K562 (cell line): Measurements from ENCODE around the gene SAMD4A. TPM values are rescaled to one million over a fixed set of nuclear protein-coding genes. Genes with fewer than 3 reads are reported as not detected.

ENCODE experiments used
- ATAC-seq: fragments of 200-7000 bp; cut with Tn5 transposase; 3 replicates; pipeline ENCODE4 v1.9.1; 2020; ENCODE audit warnings: moderate library complexity
- BruUV-seq: library from RNA; stranded (reverse); fragments of 400-500 nt; replicated peaks from 2 replicates; lab custom pipeline; 2021; lab: Mats Ljungman, UMichigan
- CTCF ChIA-PET: fragments of 300-600 bp; formaldehyde crosslinking; extraction: SDS; loops from one replicate; lab custom pipeline; 2021; ENCODE audit warnings: low intra/inter-chr PET ratio; lab: Yijun Ruan, JAX
- POLR2A ChIA-PET: fragments of 300-600, 350-650 bp; sonication (Branson Sonifier 250); formaldehyde crosslinking; extraction: SDS; loops from one replicate; lab custom pipeline; 2021; ENCODE audit warnings: antibody characterized with exemption, inconsistent platforms; lab: Yijun Ruan, JAX
- DNase-seq, 4 experiments: peaks; one replicate each; pipeline versions ENCODE4 v3.0.0 to v3.0.0-alpha.2; 2011 to 2018; ENCODE audit warnings: low spot score in 3 of 4, mixed read lengths in 3 of 4; ENCODE audit errors: extremely low read depth in 1 of 4
- FAIRE-seq: peaks from 2 replicates; lab custom pipeline; 2011; peaks lifted over from hg19 to GRCh38; lab: Jason Lieb, UNC
- H2AFZ ChIP-seq: 2 replicates; pipeline ENCODE4 v1.6.0; 2011; ENCODE audit warnings: low read depth, low read length, control low read depth, inconsistent platforms
- H3K27ac ChIP-seq: fragments of 200-600 bp; 3 replicates; pipeline ENCODE4 v1.8.0; 2011; ENCODE audit warnings: low read depth, mild to moderate bottlenecking, control low read depth, inconsistent platforms, low read length, moderate library complexity, mixed read lengths; ENCODE audit errors: extremely low read depth
- H3K27me3 ChIP-seq, 2 experiments: fragments of 300-600 bp in 1 of 2; 2 replicates in 1 of 2; 3 replicates in 1 of 2; pipeline versions ENCODE4 v1.6.0 to v1.8.0; 2011; ENCODE audit warnings: inconsistent platforms in 2 of 2, low read length in 2 of 2, mild to moderate bottlenecking in 1 of 2, mixed read lengths in 1 of 2, moderate library complexity in 1 of 2; ENCODE audit not compliant: control insufficient read depth in 2 of 2, insufficient read depth in 2 of 2
- H3K36me3 ChIP-seq: fragments of 300-600 bp; 3 replicates; pipeline ENCODE4 v1.8.0; 2011; ENCODE audit warnings: mild to moderate bottlenecking, low read length, inconsistent platforms; ENCODE audit not compliant: control insufficient read depth, insufficient read depth
- H3K4me1 ChIP-seq, 2 experiments: fragments of 200-600 bp in 1 of 2; replicated peaks in 1 of 2; 2 replicates in 1 of 2; 3 replicates in 1 of 2; pipeline versions ENCODE4 v1.5.1 to v1.8.0; 2011; ENCODE audit warnings: inconsistent platforms in 2 of 2, low read length in 2 of 2, mild to moderate bottlenecking in 1 of 2, mixed read lengths in 1 of 2, moderate library complexity in 1 of 2; ENCODE audit not compliant: control insufficient read depth in 2 of 2, insufficient read depth in 2 of 2
- H3K4me2 ChIP-seq: 2 replicates; pipeline ENCODE4 v1.6.1; 2011; ENCODE audit warnings: low read length, control low read depth, inconsistent platforms, mixed read lengths; ENCODE audit not compliant: insufficient read depth
- H3K4me3 ChIP-seq: fragments of 200-600 bp; sonication (generic), shearing (Covaris generic); 2 replicates; pipeline ENCODE4 v1.5.1; 2016; ENCODE audit warnings: control low read depth, inconsistent platforms
- H3K79me2 ChIP-seq: fragments of 200-600 bp; 3 replicates; pipeline ENCODE4 v1.8.0; 2011; ENCODE audit warnings: low read length, inconsistent platforms; ENCODE audit not compliant: control insufficient read depth, insufficient read depth
- H3K9ac ChIP-seq, 2 experiments: 2 replicates each; pipeline versions ENCODE4 v1.6.0 to v1.6.1; 2011; ENCODE audit warnings: low read depth in 2 of 2, low read length in 2 of 2, control low read depth in 1 of 2, inconsistent platforms in 1 of 2, mild to moderate bottlenecking in 1 of 2, mixed read lengths in 1 of 2; ENCODE audit not compliant: insufficient read depth in 1 of 2
- H3K9me1 ChIP-seq: one replicate; pipeline ENCODE4 v1.6.0; 2011; ENCODE audit warnings: inconsistent platforms, mild to moderate bottlenecking, low read length, moderate library complexity; ENCODE audit not compliant: control insufficient read depth, insufficient read depth
- H3K9me3 ChIP-seq: replicated peaks from 2 replicates; pipeline ENCODE4 v1.5.1; 2011; ENCODE audit warnings: low read depth, low read length, inconsistent platforms; ENCODE audit not compliant: control insufficient read depth, insufficient read depth
- H4K20me1 ChIP-seq: replicated peaks from 2 replicates; pipeline ENCODE4 v1.6.1; 2011; ENCODE audit warnings: low read length, inconsistent platforms, mixed read lengths; ENCODE audit not compliant: control insufficient read depth, insufficient read depth
- EP300 ChIP-seq: IDR thresholded peaks from 2 replicates; pipeline ENCODE4 v1.6.1; 2012; ENCODE audit warnings: low read length, improper control_type of control experiment
- HCFC1 ChIP-seq: IDR thresholded peaks from 2 replicates; pipeline ENCODE4 v1.6.1; 2012; ENCODE audit warnings: low read depth, low read length, improper control_type of control experiment
- HMBOX1 ChIP-seq: sonication (generic); IDR thresholded peaks from 2 replicates; pipeline ENCODE4 v1.6.1; 2016
- PCBP2 ChIP-seq: fragments of 200-400 bp; formaldehyde crosslinking; IDR thresholded peaks from 2 replicates; pipeline ENCODE4 v1.6.1; 2018; ENCODE audit warnings: low read length, low read depth, mild to moderate bottlenecking, moderate library complexity; ENCODE audit not compliant: poor library complexity, severe bottlenecking
- RAD51 ChIP-seq: fragments of 450-650 bp; IDR thresholded peaks from 2 replicates; pipeline ENCODE4 v1.7.1; 2016; ENCODE audit warnings: low read depth, mild to moderate bottlenecking, borderline replicate concordance
- SRSF3 ChIP-seq: fragments of 200-400 bp; formaldehyde crosslinking; IDR thresholded peaks from 2 replicates; pipeline ENCODE4 v1.6.1; 2016; ENCODE audit warnings: mild to moderate bottlenecking, low read length, moderate library complexity; ENCODE audit not compliant: insufficient read depth
- TCF7 ChIP-seq: sonication (generic); IDR thresholded peaks from 2 replicates; pipeline ENCODE4 v1.6.1; 2016; ENCODE audit warnings: antibody characterized with exemption, borderline replicate concordance
- ZBTB7A ChIP-seq: IDR thresholded peaks from 2 replicates; pipeline ENCODE4 v1.6.1; 2011; ENCODE audit warnings: low read depth, mild to moderate bottlenecking, low read length, moderate library complexity, borderline replicate concordance; ENCODE audit not compliant: control insufficient read depth
- ZNF134 ChIP-seq: fragments of 250-450 bp; sonication (Bioruptor Pico); conservative IDR thresholded peaks from 2 replicates; pipeline ENCODE4 v1.4.0; 2020
- WGBS: fragments of 100-300 bp; shearing (Covaris generic); methylation state at CpG from one replicate; pipeline ENCODE4 v1.1.6; 2016; ENCODE audit warnings: low coverage, mixed read lengths; ENCODE audit not compliant: insufficient coverage; ENCODE audit errors: missing lambda C conversion rate; 5-methylcytosine and 5-hydroxymethylcytosine counted together
- in situ Hi-C: fragments of 300-500 bp; cut with MboI; formaldehyde crosslinking; loops from 4 replicates; pipeline ENCODE4 v1.15.0; 2018; ENCODE audit warnings: inconsistent platforms, mixed read lengths
- intact Hi-C: fragments of 100-400 bp; cut with micrococcal nuclease; formaldehyde crosslinking; loops from 2 replicates; pipeline ENCODE4 v1.14.2; 2022
- polyA plus RNA-seq, 8 experiments: library from polyadenylated mRNA; depleted of rRNA in 4 of 8; stranded (reverse) in 5 of 8; unstranded in 3 of 8; fragments of >200 nt; fragmentation: Nextera tagmentation in 2 of 8; fragmentation: Illumina TruSeq in 1 of 8; extraction: Ambion mirVana in 2 of 8; extraction: Trizol in 1 of 8; gene quantifications; 2 replicates each; pipeline versions ENCODE4 v1.2.1 to v1.2.3, GENCODE V29; 2011 to 2014; ENCODE audit warnings: inconsistent platforms in 1 of 8, missing spikeins in 1 of 8
- total RNA-seq, 7 experiments: library from RNA; depleted of rRNA in 6 of 7; stranded (reverse); fragments of >200 nt in 6 of 7; fragmentation: Illumina TruSeq in 2 of 7; extraction: Trizol in 2 of 7; gene quantifications; 2 replicates each; pipeline versions ENCODE4 v1.2.1 to v1.2.3, GENCODE V29; 2011 to 2021; ENCODE audit warnings: low replicate concordance in 1 of 7

The SAMD4A gene
- total and polyA plus RNA-seq, 9 of the 15 experiments (the other 6 are each of a cell fraction or from before 2014, with no cell fraction given) = 0.66 to 6.8 (median 3.3) TPM

GRCh38 chr14:54625112-54625511, 58.2 kb downstream of the SAMD4A start:
- H3K4me1 ChIP-seq = peaks cover 3 to 9% of the 10 kb centered on the region in 2 experiments; a peak in 4 of 5 replicates
- no peaks in the 10 kb centered on the region for H3K36me3 ChIP-seq
- no peaks in the 10 kb centered on the region for H3K9me3 ChIP-seq
- no peaks in the 10 kb centered on the region for H4K20me1 ChIP-seq
- ChIA-PET POLR2A (no interaction called here), CTCF (no interaction called here)
- no peak overlapping the region for H3K4me3 ChIP-seq
- no peaks in the 10 kb centered on the region for H3K9me1 ChIP-seq
- TF ChIP-seq RAD51 = no peak
- FAIRE-seq (no peak), ATAC-seq (no peak), DNase-seq (no peak)
- no peak overlapping the region for H3K4me2 ChIP-seq
- H2AFZ ChIP-seq = no peak overlapping the region
- no peaks in the 10 kb centered on the region; the same call in 1 of the 3 replicates for H3K79me2 ChIP-seq
- in situ Hi-C loops (no loop called here), intact Hi-C loops (no loop called here)
- no TSS peak for BruUV-seq
- WGBS = 68% methylated on average over 5 of the region's 5 CpGs
- H3K27ac ChIP-seq = no peak overlapping the region
- no peaks in the 10 kb centered on the region for H3K27me3 ChIP-seq
- H3K9ac ChIP-seq = no peak overlapping the region

DNA sequence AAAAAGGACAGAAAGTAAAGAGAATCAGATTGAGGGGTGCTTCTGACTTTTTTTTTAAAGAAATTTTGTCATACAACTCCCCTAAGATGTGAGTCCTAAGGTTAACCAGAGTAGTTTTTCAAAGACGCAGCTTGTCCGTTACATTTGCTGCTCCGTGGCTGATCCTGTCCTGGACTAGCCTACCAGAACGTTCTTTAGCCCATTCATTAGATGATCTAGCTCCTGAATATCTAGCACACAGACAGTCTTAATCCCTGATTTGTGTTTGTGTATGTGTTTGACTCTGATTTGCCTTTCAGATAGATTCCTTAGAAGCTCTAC, 60.3 kb downstream of the SAMD4A start:
- no peak overlapping the region for H3K27ac ChIP-seq
- ChIA-PET CTCF (no interaction called here), POLR2A (interaction anchor here (0.9 kb wide), 1 partner anchor 90 kb away, joined by 3 read pairs; no protein-coding TSS in a partner anchor)
- no peaks in the 10 kb centered on the region; the same call in 1 of the 3 replicates for H3K79me2 ChIP-seq
- H3K9me3 ChIP-seq = no peaks in the 10 kb centered on the region
- H3K27me3 ChIP-seq = no peaks in the 10 kb centered on the region
- H3K36me3 ChIP-seq = no peaks in the 10 kb centered on the region
- H3K9me1 ChIP-seq = no peaks in the 10 kb centered on the region
- no TSS peak for BruUV-seq
- 78% methylated on average over 4 of the region's 4 CpGs for WGBS
- no peak for ATAC-seq
- in situ Hi-C loops = no loop called here
- H2AFZ ChIP-seq = no peak overlapping the region
- H3K4me3 ChIP-seq = no peak overlapping the region
- no peak overlapping the region for H3K9ac ChIP-seq
- no peak overlapping the region for H3K4me2 ChIP-seq
- intact Hi-C loops = no loop called here
- FAIRE-seq = no peak
- H3K4me1 ChIP-seq = peaks cover 2 to 3% of the 10 kb centered on the region in 2 experiments; a peak in 3 of 5 replicates
- no peaks in the 10 kb centered on the region for H4K20me1 ChIP-seq
- TF ChIP-seq ZBTB7A (no peak), TCF7 (no peak), SRSF3 (no peak), HCFC1 (no peak), EP300 (no peak), HMBOX1 (no peak), PCBP2 (no peak), ZNF134 (CRISPR knock-in tag) (no peak)
- no peak for DNase-seq
